GM12878 (cell line): ENCODE results near the gene SETD5. TPM values are rescaled to one million over a fixed set of nuclear protein-coding genes. Genes with fewer than 3 reads are reported as not detected.

Source experiments
- ATAC-seq: fragments of 200-7000 bp; cut with Tn5 transposase; 3 replicates; pipeline ENCODE4 v1.9.1; 2020; ENCODE audit warnings: mild to moderate bottlenecking, moderate library complexity
- BruUV-seq: library from RNA; stranded (reverse); fragments of 400-500 nt; replicated peaks from 2 replicates; lab custom pipeline; 2021; lab: Mats Ljungman, UMichigan
- CTCF ChIA-PET: fragments of 300-600 bp; sonication (Branson Sonifier 250); formaldehyde crosslinking; extraction: SDS; loops from one replicate; lab custom pipeline; 2021; ENCODE audit warnings: inconsistent platforms; lab: Yijun Ruan, JAX
- POLR2A ChIA-PET: fragments of 350-600 bp; formaldehyde crosslinking; extraction: SDS; loops from one replicate; lab custom pipeline; 2021; ENCODE audit warnings: inconsistent platforms; lab: Charles Lee
- RAD21 ChIA-PET: fragments of 300-600 bp; sonication (Branson Sonifier 250); formaldehyde crosslinking; loops from one replicate; lab custom pipeline; 2023; ENCODE audit warnings: antibody characterized with exemption; ENCODE audit not compliant: unreplicated experiment; lab: Charles Lee
- SMC1A ChIA-PET: fragments of 300-600 bp; sonication (Branson Sonifier 250); formaldehyde crosslinking; loops from one replicate; lab custom pipeline; 2023; ENCODE audit not compliant: unreplicated experiment, uncharacterized antibody; lab: Charles Lee
- DNase-seq: peaks from one replicate; pipeline ENCODE4 v3.0.0-alpha.2; 2011; ENCODE audit warnings: low read depth, low spot score
- FAIRE-seq: peaks from 3 replicates; lab custom pipeline; 2011; peaks lifted over from hg19 to GRCh38; lab: Jason Lieb, UNC
- H2AFZ ChIP-seq: 2 replicates; pipeline ENCODE4 v1.6.0; 2011; ENCODE audit warnings: low read depth, low read length, control low read depth; ENCODE audit not compliant: control insufficient read depth
- H3K27ac ChIP-seq: 2 replicates; pipeline ENCODE4 v1.5.1; 2011; ENCODE audit warnings: control low read depth; ENCODE audit not compliant: control insufficient read depth, insufficient read depth
- H3K27me3 ChIP-seq, 2 experiments: replicated peaks in 1 of 2; 2 replicates each; pipeline versions ENCODE4 v1.6.0 to v1.6.1; 2011; ENCODE audit warnings: low read length in 1 of 2; ENCODE audit not compliant: control insufficient read depth in 2 of 2, insufficient read depth in 2 of 2
- H3K36me3 ChIP-seq, 2 experiments: 2 replicates each; pipeline ENCODE4 v1.5.1; 2011; ENCODE audit warnings: low read length in 1 of 2; ENCODE audit not compliant: control insufficient read depth in 2 of 2, insufficient read depth in 2 of 2
- H3K4me1 ChIP-seq: 2 replicates; pipeline ENCODE4 v1.6.1; 2011; ENCODE audit warnings: mild to moderate bottlenecking, low read length, moderate library complexity, mixed read lengths; ENCODE audit not compliant: control insufficient read depth, insufficient read depth
- H3K4me2 ChIP-seq: 2 replicates; pipeline ENCODE4 v1.6.0; 2011; ENCODE audit warnings: control low read depth; ENCODE audit not compliant: control insufficient read depth, insufficient read depth
- H3K4me3 ChIP-seq: fragments of 200-600 bp; sonication (generic); 2 replicates; pipeline ENCODE4 v1.5.1; 2016
- H3K79me2 ChIP-seq: 2 replicates; pipeline ENCODE4 v1.6.0; 2011; ENCODE audit warnings: low read length; ENCODE audit not compliant: control insufficient read depth, insufficient read depth
- H3K9ac ChIP-seq: 2 replicates; pipeline ENCODE4 v1.8.0; 2011; ENCODE audit warnings: low read length, control low read depth, mixed read lengths; ENCODE audit not compliant: control insufficient read depth, insufficient read depth
- H3K9me3 ChIP-seq: replicated peaks from 3 replicates; pipeline ENCODE4 v1.5.1; 2011; ENCODE audit warnings: mild to moderate bottlenecking, low read length; ENCODE audit not compliant: control insufficient read depth, insufficient read depth
- H4K20me1 ChIP-seq: 2 replicates; pipeline ENCODE4 v1.6.0; 2011; ENCODE audit not compliant: control insufficient read depth, insufficient read depth
- BMI1 ChIP-seq: fragments of 450-650 bp; IDR thresholded peaks from 2 replicates; pipeline ENCODE4 v1.6.1; 2016; ENCODE audit warnings: mild to moderate bottlenecking, moderate library complexity, borderline replicate concordance
- IRF4 ChIP-seq: IDR thresholded peaks from 2 replicates; pipeline ENCODE4 v1.6.1; 2011; ENCODE audit warnings: low read depth, low read length
- JUNB ChIP-seq: IDR thresholded peaks from 2 replicates; pipeline ENCODE4 v1.6.1; 2016; ENCODE audit warnings: antibody characterized with exemption, mild to moderate bottlenecking
- KLF5 ChIP-seq: fragments of 450-650 bp; IDR thresholded peaks from 2 replicates; pipeline ENCODE4 v1.6.1; 2014; ENCODE audit warnings: mild to moderate bottlenecking; ENCODE audit not compliant: partially characterized antibody
- MTA2 ChIP-seq: fragments of 450-650 bp; IDR thresholded peaks from 2 replicates; pipeline ENCODE4 v1.6.1; 2016; ENCODE audit warnings: low read depth, mild to moderate bottlenecking, moderate library complexity
- NFIC ChIP-seq: IDR thresholded peaks from 2 replicates; pipeline ENCODE4 v1.6.1; 2012; ENCODE audit warnings: low read depth, mild to moderate bottlenecking, inconsistent platforms, low read length, moderate library complexity
- TBL1XR1 ChIP-seq: IDR thresholded peaks from 2 replicates; pipeline ENCODE4 v1.6.1; 2012; ENCODE audit warnings: low read depth, low read length, improper control_type of control experiment
- TCF7 ChIP-seq: IDR thresholded peaks from 2 replicates; pipeline ENCODE4 v1.6.1; 2014; ENCODE audit warnings: antibody characterized with exemption, borderline replicate concordance
- WGBS: methylation state at CpG from one replicate; pipeline ENCODE4 v1.1.6; 2016; ENCODE audit warnings: low lambda C conversion rate; ENCODE audit not compliant: insufficient replicate concordance, insufficient coverage; ENCODE audit errors: missing lambda C conversion rate; 5-methylcytosine and 5-hydroxymethylcytosine counted together
- in situ Hi-C: fragments of 300-500 bp; cut with MboI; formaldehyde crosslinking; loops from 9 replicates; pipeline ENCODE4 v1.14.3; 2018; ENCODE audit warnings: mixed read lengths
- intact Hi-C: fragments of 100-400 bp; cut with micrococcal nuclease; formaldehyde crosslinking; loops from one replicate; pipeline ENCODE4 v1.14.2; 2022; ENCODE audit not compliant: unreplicated experiment
- polyA plus RNA-seq, 11 experiments: library from polyadenylated mRNA; depleted of rRNA in 4 of 11; unstranded in 6 of 11; stranded (reverse) in 5 of 11; fragments of >200 nt; fragmentation: Nextera tagmentation in 4 of 11; fragmentation: Illumina TruSeq in 1 of 11; extraction: Ambion mirVana in 4 of 11; extraction: Trizol in 1 of 11; gene quantifications; 1 replicate in 1 of 11; 2 replicates in 10 of 11; pipeline versions ENCODE4 v1.2.1 to v1.2.3, GENCODE V29; 2011 to 2016; ENCODE audit warnings: inconsistent platforms in 2 of 11, missing spikeins in 2 of 11, low read depth in 1 of 11
- total RNA-seq, 4 experiments: library from RNA; depleted of rRNA in 3 of 4; stranded (reverse); fragments of >200 nt in 3 of 4; fragmentation: Illumina TruSeq in 1 of 4; extraction: Trizol in 1 of 4; gene quantifications; 2 replicates each; pipeline versions ENCODE4 v1.2.1 to v1.2.3, GENCODE V29; 2013 to 2021
- TF ChIP-seq, protein P1 (sequence below): fragments of 450-650 bp; IDR thresholded peaks from 2 replicates; pipeline ENCODE4 v1.6.1; 2018; ENCODE audit warnings: mild to moderate bottlenecking, low read depth, moderate library complexity; ENCODE audit not compliant: partially characterized antibody
- TF ChIP-seq, protein P2 (sequence below): IDR thresholded peaks from 2 replicates; pipeline ENCODE4 v1.6.1; 2011; ENCODE audit warnings: mild to moderate bottlenecking, low read depth, low read length, moderate library complexity; ENCODE audit not compliant: insufficient replicate concordance
- TF ChIP-seq, protein P3 (sequence below), 3 experiments: IDR thresholded peaks in 2 of 3; conservative IDR thresholded peaks in 1 of 3; 2 replicates each; pipeline ENCODE4 v1.5.1; 2011; ENCODE audit warnings: low read depth in 3 of 3, low read length in 3 of 3, mild to moderate bottlenecking in 3 of 3, control low read depth in 2 of 3, moderate library complexity in 2 of 3, inconsistent platforms in 1 of 3, mixed read lengths in 1 of 3; ENCODE audit not compliant: control insufficient read depth in 2 of 3, insufficient read depth in 1 of 3; ENCODE audit errors: extremely low read depth in 1 of 3
- TF ChIP-seq, protein P4 (sequence below): IDR thresholded peaks from 2 replicates; pipeline ENCODE4 v1.6.1; 2012; ENCODE audit warnings: low read depth, low read length, improper control_type of control experiment

The SETD5 gene
- total and polyA plus RNA-seq, 10 of the 15 experiments (the other 5 are each of a cell fraction or from before 2014, with no cell fraction given) = 8.2 to 94.0 (median 55.4) TPM

DNA sequence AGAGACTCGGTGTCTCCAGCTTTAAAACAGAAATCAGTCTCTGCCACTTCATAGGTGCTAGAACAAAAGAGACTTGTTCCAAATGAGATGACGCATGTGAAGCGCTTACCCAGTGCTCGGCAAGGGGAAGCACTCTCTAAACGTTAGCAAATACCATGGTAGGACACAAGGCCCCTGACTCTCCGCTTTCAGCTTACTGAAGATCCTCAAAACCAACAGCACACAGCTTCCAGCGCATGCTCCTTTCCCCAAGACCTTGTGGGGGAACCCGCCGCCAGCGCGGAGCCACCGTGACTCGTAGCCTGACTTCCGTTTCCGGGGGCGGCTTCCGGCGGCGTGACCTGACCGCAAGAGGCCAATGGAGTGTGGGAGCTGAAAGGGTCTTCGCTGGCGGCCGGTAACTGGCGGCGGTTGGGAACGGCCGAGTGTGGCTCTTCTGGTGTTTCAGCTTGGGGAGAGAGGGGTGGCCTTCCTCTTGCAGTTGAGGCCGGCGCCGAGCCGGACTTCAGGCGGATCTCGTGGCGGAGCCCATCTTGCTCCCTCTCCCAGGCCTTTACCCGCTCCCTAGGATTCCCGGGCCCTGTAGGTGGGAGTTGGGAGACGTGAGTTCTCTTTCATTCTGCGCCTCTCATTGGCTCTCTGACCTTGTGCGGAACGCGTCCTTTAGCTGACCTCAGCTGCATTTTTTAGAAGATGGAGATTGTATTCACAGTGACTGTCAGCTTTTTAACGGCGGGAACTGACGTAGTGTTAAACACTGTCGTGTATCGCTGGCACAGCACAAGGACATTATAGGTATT lies 34.5 kb upstream of the SETD5 start, which contains the start of gene THUMPD3 (continued):
- TF ChIP-seq, protein P1, sequence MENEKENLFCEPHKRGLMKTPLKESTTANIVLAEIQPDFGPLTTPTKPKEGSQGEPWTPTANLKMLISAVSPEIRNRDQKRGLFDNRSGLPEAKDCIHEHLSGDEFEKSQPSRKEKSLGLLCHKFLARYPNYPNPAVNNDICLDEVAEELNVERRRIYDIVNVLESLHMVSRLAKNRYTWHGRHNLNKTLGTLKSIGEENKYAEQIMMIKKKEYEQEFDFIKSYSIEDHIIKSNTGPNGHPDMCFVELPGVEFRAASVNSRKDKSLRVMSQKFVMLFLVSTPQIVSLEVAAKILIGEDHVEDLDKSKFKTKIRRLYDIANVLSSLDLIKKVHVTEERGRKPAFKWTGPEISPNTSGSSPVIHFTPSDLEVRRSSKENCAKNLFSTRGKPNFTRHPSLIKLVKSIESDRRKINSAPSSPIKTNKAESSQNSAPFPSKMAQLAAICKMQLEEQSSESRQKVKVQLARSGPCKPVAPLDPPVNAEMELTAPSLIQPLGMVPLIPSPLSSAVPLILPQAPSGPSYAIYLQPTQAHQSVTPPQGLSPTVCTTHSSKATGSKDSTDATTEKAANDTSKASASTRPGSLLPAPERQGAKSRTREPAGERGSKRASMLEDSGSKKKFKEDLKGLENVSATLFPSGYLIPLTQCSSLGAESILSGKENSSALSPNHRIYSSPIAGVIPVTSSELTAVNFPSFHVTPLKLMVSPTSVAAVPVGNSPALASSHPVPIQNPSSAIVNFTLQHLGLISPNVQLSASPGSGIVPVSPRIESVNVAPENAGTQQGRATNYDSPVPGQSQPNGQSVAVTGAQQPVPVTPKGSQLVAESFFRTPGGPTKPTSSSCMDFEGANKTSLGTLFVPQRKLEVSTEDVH = peak; percentile 58
- TF ChIP-seq, protein P2, sequence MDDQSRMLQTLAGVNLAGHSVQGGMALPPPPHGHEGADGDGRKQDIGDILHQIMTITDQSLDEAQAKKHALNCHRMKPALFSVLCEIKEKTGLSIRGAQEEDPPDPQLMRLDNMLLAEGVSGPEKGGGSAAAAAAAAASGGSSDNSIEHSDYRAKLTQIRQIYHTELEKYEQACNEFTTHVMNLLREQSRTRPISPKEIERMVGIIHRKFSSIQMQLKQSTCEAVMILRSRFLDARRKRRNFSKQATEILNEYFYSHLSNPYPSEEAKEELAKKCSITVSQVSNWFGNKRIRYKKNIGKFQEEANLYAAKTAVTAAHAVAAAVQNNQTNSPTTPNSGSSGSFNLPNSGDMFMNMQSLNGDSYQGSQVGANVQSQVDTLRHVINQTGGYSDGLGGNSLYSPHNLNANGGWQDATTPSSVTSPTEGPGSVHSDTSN = peak; percentile 15

DNA sequence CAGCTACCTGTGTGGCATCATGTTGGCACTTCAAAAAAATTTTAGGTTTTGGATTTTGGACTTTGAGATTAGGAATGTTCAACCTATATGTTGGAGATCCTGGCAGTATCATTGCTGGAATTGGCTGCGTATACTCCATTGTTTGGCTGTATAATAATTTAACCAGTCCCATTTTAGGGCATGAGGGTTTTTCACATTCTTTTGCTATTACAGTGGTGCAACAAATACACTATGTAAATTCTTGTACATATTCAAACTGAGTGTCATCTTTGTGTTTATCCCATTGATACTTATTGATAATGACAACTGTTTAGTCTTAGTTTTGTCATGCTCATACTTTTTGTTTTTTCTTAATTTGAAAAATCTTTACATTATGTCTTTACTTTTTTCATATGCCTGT lies 27.9 kb upstream of the SETD5 start:
- no peak for ATAC-seq
- intact Hi-C loops (no loop called here), in situ Hi-C loops (no loop called here)
- peaks cover 4% of the 10 kb centered on the region for H3K79me2 ChIP-seq
- H3K9me3 ChIP-seq = no peaks in the 10 kb centered on the region
- no peak overlapping the region for H2AFZ ChIP-seq
- H3K4me2 ChIP-seq = no peak overlapping the region
- DNase-seq = no peak
- BruUV-seq = no TSS peak
- POLR2A ChIA-PET = interaction anchor here (0.9 kb wide), 1 partner anchor 25 kb away, joined by 3 read pairs; no protein-coding TSS in a partner anchor
- 91% methylated on average over 1 of the region's 1 CpG for WGBS
- no peaks in the 10 kb centered on the region for H3K27me3 ChIP-seq
- peaks cover 4% of the 10 kb centered on the region; the same call in 1 of the 2 replicates for H3K4me1 ChIP-seq
- RAD21 ChIA-PET = interaction anchor here (0.6 kb wide), 1 partner anchor 26 kb away, joined by 3 read pairs; no protein-coding TSS in a partner anchor
- H3K36me3 ChIP-seq = peaks cover 0 to 36% of the 10 kb centered on the region in 2 experiments; a peak in 2 of 4 replicates
- H4K20me1 ChIP-seq = no peaks in the 10 kb centered on the region
- FAIRE-seq = no peak
- H3K9ac ChIP-seq = no peak overlapping the region
- no peak overlapping the region for H3K27ac ChIP-seq
- CTCF ChIA-PET = interaction anchor here (1.1 kb wide), 1 partner anchor 11 kb away, joined by 3 read pairs; no protein-coding TSS in a partner anchor
- SMC1A ChIA-PET = interaction anchor here (1.1 kb wide), 1 partner anchor 16 kb away, joined by 3 read pairs; no protein-coding TSS in a partner anchor
- H3K4me3 ChIP-seq = no peak overlapping the region
- TF ChIP-seq NFIC (no peak), JUNB (no peak), IRF4 (no peak), BMI1 (no peak), MTA2 (no peak), TCF7 (no peak), TBL1XR1 (no peak), KLF5 (no peak)
- TF ChIP-seq, protein P3, sequence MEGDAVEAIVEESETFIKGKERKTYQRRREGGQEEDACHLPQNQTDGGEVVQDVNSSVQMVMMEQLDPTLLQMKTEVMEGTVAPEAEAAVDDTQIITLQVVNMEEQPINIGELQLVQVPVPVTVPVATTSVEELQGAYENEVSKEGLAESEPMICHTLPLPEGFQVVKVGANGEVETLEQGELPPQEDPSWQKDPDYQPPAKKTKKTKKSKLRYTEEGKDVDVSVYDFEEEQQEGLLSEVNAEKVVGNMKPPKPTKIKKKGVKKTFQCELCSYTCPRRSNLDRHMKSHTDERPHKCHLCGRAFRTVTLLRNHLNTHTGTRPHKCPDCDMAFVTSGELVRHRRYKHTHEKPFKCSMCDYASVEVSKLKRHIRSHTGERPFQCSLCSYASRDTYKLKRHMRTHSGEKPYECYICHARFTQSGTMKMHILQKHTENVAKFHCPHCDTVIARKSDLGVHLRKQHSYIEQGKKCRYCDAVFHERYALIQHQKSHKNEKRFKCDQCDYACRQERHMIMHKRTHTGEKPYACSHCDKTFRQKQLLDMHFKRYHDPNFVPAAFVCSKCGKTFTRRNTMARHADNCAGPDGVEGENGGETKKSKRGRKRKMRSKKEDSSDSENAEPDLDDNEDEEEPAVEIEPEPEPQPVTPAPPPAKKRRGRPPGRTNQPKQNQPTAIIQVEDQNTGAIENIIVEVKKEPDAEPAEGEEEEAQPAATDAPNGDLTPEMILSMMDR (IDR thresholded peaks at IDR 0.05 in 2 of 3, conservative IDR thresholded peaks at IDR 0.05 in 1 of 3; ENCODE audit: control insufficient read depth in 2 of 3, extremely low read depth in 1 of 3, insufficient read depth in 1 of 3, low read depth in 3 of 3, low read length in 3 of 3) = no peak
- TF ChIP-seq, protein P4, sequence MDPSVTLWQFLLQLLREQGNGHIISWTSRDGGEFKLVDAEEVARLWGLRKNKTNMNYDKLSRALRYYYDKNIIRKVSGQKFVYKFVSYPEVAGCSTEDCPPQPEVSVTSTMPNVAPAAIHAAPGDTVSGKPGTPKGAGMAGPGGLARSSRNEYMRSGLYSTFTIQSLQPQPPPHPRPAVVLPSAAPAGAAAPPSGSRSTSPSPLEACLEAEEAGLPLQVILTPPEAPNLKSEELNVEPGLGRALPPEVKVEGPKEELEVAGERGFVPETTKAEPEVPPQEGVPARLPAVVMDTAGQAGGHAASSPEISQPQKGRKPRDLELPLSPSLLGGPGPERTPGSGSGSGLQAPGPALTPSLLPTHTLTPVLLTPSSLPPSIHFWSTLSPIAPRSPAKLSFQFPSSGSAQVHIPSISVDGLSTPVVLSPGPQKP = no peak
